ENCODE measurements around the gene DICER1. TPM values are rescaled to one million over a fixed set of nuclear protein-coding genes. Genes with fewer than 3 reads are reported as not detected.
A peak's percentile ranks its signal among the peaks of the same experiment; 100 is the strongest.

Gene DICER1
- total RNA-seq, 1 donor from 2014 or later = 63.3 TPM

DNA sequence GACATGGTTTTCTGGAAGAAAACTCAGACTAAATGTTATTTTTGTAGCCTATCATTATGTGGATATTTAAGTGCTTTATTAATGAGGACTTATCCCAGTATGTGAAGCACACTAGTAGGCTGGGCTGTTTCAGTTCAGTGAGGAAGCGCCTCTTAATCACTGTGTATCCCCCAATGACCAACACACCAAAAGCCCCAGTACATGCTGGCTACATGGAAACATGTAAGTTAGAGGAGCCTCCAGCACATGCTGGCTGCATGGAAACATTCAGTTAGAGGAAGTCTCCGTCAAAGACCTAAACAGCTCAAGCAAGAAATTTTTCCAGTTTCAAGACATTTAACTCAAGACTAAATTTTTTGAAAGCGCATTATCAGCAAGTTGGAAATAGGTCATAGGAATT, 26.8 kb downstream of the DICER1 start:
- DNase-seq (ENCODE audit: low spot score) = no peak
- H3K36me3 Mint-ChIP-seq (ENCODE audit: low read depth) = peaks cover 14% of the 10 kb centered on the region

DNA sequence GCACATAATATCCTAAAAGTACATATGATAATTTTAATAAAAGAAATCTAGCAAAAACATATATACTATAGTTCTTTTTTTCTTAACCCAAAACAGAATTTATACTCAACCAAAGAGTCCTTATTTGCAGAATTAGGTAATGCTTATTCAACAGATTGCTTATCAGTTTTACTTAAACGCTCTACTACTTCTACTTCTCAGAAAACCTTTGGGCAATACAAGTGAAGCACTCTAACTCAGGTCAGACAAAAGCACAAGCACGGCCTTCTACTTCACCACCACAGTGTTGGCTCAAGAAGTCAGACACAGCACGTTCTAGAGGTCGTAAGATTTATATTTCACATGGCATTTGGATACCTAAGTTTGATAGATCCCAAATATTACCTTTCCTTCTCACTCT, 29.2 kb downstream of the DICER1 start:
- peaks cover 25% of the 10 kb centered on the region for H3K36me3 Mint-ChIP-seq (ENCODE audit: low read depth)

More for the DNA sequence above, 26.8 kb downstream of the DICER1 start:
- peaks cover 24% of the 10 kb centered on the region for H3K4me1 Mint-ChIP-seq (ENCODE audit: low read depth)
- TF ChIP-seq, protein P1, sequence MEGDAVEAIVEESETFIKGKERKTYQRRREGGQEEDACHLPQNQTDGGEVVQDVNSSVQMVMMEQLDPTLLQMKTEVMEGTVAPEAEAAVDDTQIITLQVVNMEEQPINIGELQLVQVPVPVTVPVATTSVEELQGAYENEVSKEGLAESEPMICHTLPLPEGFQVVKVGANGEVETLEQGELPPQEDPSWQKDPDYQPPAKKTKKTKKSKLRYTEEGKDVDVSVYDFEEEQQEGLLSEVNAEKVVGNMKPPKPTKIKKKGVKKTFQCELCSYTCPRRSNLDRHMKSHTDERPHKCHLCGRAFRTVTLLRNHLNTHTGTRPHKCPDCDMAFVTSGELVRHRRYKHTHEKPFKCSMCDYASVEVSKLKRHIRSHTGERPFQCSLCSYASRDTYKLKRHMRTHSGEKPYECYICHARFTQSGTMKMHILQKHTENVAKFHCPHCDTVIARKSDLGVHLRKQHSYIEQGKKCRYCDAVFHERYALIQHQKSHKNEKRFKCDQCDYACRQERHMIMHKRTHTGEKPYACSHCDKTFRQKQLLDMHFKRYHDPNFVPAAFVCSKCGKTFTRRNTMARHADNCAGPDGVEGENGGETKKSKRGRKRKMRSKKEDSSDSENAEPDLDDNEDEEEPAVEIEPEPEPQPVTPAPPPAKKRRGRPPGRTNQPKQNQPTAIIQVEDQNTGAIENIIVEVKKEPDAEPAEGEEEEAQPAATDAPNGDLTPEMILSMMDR (IDR thresholded peaks at IDR 0.05) = no peak
- H3K4me3 Mint-ChIP-seq (ENCODE audit: unreplicated experiment) = no peak overlapping the region
- no peaks in the 10 kb centered on the region for H3K27me3 Mint-ChIP-seq (ENCODE audit: low read depth)
- H3K9me3 Mint-ChIP-seq (ENCODE audit: low read depth) = no peaks in the 10 kb centered on the region
- H3K27ac Mint-ChIP-seq (ENCODE audit: unreplicated experiment) = no peak overlapping the region

DNA sequence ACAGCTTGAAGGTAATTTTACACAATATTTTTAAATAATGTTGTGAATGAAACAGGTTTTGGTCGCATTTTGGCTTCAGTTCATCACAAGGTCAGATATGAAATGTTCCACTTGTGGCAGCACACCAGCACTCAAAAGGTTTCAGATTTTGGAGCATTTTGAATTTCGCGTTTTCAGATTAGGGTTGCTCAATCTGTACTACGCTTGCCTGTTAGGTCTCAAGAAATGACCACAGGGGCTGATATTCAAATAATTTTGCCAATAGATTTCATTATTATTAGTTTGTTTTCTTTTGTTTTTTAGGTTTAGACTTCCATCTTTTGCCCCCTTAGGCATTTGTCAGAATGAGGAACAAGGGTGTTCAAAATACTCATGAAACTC, 29.8 kb downstream of the DICER1 start:
- peaks cover 25% of the 10 kb centered on the region for H3K36me3 Mint-ChIP-seq (ENCODE audit: low read depth)
- TF ChIP-seq, protein P1 (IDR thresholded peaks at IDR 0.05) = no peak

More for the DNA sequence above, 29.2 kb downstream of the DICER1 start:
- no peak for DNase-seq (ENCODE audit: low spot score)
- H3K27me3 Mint-ChIP-seq (ENCODE audit: low read depth) = no peaks in the 10 kb centered on the region
- peaks cover 11% of the 10 kb centered on the region for H3K4me1 Mint-ChIP-seq (ENCODE audit: low read depth)
- no peak overlapping the region for H3K27ac Mint-ChIP-seq (ENCODE audit: unreplicated experiment)
- TF ChIP-seq, protein P1 (IDR thresholded peaks at IDR 0.05) = no peak
- H3K4me3 Mint-ChIP-seq (ENCODE audit: unreplicated experiment) = no peak overlapping the region
- no peaks in the 10 kb centered on the region for H3K9me3 Mint-ChIP-seq (ENCODE audit: low read depth)

DNA sequence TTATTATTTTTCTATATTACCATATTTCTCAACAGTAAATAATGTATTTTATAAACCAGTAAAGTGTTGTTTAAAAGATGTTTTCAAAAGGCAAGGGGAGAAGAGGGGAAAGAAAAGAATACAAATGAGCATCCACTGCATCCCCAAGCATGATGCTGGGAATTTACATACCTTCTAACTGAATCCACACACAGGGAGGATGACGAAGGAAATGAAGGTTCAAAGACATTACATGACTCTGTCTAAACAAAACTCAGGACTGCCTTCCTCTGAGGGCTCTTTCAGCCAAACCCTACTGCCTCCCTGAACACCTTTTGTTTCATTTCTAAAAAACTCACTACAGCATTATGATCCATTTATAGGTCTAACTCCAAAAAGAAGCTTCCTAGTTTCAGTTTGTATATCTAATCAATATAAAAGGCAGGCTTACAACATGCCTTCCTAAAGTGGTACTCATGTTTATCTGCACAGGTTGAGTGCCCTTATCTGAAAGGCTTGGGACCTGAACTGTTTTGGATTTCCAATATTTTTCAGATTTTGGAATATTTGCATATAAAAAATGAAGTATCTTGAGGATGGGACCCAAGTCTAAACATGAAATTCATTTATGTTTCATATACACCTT, 30.3 kb downstream of the DICER1 start:
- H3K4me3 Mint-ChIP-seq (ENCODE audit: unreplicated experiment) = no peak overlapping the region
- no peak for DNase-seq (ENCODE audit: low spot score)

More for the DNA sequence above, 29.8 kb downstream of the DICER1 start:
- Mint-ChIP-seq H3K4me1 (ENCODE audit: low read depth) (peaks cover 8% of the 10 kb centered on the region), H3K27ac (ENCODE audit: unreplicated experiment) (no peak overlapping the region), H3K27me3 (ENCODE audit: low read depth) (no peaks in the 10 kb centered on the region), H3K4me3 (ENCODE audit: unreplicated experiment) (no peak overlapping the region), H3K9me3 (ENCODE audit: low read depth) (no peaks in the 10 kb centered on the region)
- no peak for DNase-seq (ENCODE audit: low spot score)

DNA sequence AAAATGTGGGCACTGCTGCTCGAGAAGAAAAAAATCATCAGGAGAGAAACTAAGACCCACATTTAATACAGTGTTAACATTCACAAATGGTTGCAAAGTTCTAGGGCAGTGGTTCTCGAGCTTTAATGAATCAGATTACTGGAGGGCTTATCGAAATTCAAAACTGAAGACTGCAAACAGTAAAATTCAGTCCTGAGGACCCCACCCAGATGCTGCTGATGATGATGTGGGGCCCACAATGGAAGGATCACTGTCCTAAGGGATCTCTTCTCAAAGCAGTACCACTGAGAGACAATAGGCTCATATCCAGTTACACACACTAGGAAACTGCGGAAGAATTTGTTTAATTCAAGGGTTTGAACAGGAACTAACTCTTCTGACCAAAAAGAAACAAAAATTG, 31.4 kb downstream of the DICER1 start:
- Mint-ChIP-seq H3K9me3 (ENCODE audit: low read depth) (no peaks in the 10 kb centered on the region), H3K27me3 (ENCODE audit: low read depth) (no peaks in the 10 kb centered on the region), H3K4me3 (ENCODE audit: unreplicated experiment) (no peak overlapping the region), H3K4me1 (ENCODE audit: low read depth) (peaks cover 8% of the 10 kb centered on the region), H3K27ac (ENCODE audit: unreplicated experiment) (peak overlapping the region; percentile 51), H3K36me3 (ENCODE audit: low read depth) (peaks cover 24% of the 10 kb centered on the region)
- no peak for DNase-seq (ENCODE audit: low spot score)
- TF ChIP-seq, protein P1 (IDR thresholded peaks at IDR 0.05) = no peak

More for the DNA sequence above, 30.3 kb downstream of the DICER1 start:
- peak overlapping the region; percentile 27 for H3K27ac Mint-ChIP-seq (ENCODE audit: unreplicated experiment)
- H3K4me1 Mint-ChIP-seq (ENCODE audit: low read depth) = peaks cover 8% of the 10 kb centered on the region
- H3K27me3 Mint-ChIP-seq (ENCODE audit: low read depth) = no peaks in the 10 kb centered on the region
- H3K9me3 Mint-ChIP-seq (ENCODE audit: low read depth) = no peaks in the 10 kb centered on the region
- peaks cover 25% of the 10 kb centered on the region for H3K36me3 Mint-ChIP-seq (ENCODE audit: low read depth)
- TF ChIP-seq, protein P1 (IDR thresholded peaks at IDR 0.05) = no peak
